ENCODE results near the gene TEKTIP1. TPM values are rescaled to one million over a fixed set of nuclear protein-coding genes. Genes with fewer than 3 reads are reported as not detected.
A peak's percentile ranks its signal among the peaks of the same experiment; 100 is the strongest.
"Not testable (repeated sequence)": the region's sequence is repeated elsewhere in the genome, so short reads cannot be mapped to it uniquely, and the experiment has no call there.

The TEKTIP1 gene
- total RNA-seq, 2 donors from 2014 or later: 5.0 to 8.4 TPM

DNA sequence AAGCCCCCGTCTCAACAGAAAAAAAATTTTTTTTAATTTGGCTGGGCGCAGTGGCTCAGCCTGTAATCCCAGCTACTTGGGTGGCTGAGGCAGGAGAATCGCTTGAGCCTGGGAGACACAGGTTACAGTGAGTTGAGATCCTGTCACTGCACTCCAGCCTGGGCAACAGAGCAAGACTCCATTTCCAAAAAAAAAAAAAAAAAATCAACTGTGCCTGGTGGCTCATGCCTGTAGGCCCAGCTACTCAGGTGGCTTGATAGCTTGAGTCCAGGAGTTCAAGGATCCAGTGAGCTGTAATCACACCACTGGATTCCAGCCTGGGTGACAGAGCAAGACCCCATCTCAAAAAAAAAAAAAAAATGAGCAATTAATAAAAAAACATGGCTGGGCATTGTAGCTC is 37.2 kb upstream of the TEKTIP1 start:
- ATAC-seq: no peak
- Mint-ChIP-seq H3K27me3 (no peaks in the 10 kb centered on the region), H3K27ac (no peak overlapping the region), H3K36me3 (ENCODE audit: low read depth) (peaks cover 2% of the 10 kb centered on the region), H3K4me3 (no peak overlapping the region), H3K4me1 (peaks cover 32% of the 10 kb centered on the region)
- DNase-seq: no peak
- no peaks in the 10 kb centered on the region for H3K9me3 ChIP-seq (ENCODE audit: control insufficient read depth, low read length, poor library complexity, severe bottlenecking)

- Mint-ChIP-seq H3K4me3 (no peak overlapping the region), H3K27me3 (no peaks in the 10 kb centered on the region), H3K4me1 (peaks cover 32% of the 10 kb centered on the region), H3K27ac (peak overlapping the region; percentile 97), H3K36me3 (ENCODE audit: low read depth) (peaks cover 2% of the 10 kb centered on the region)
- ATAC-seq (no peak), DNase-seq (no peak)
- no peaks in the 10 kb centered on the region for H3K9me3 ChIP-seq (ENCODE audit: control insufficient read depth, low read length, poor library complexity, severe bottlenecking)
Measured at GRCh38 chr19:3503036-3503572, 35.9 kb upstream of the TEKTIP1 start.

DNA sequence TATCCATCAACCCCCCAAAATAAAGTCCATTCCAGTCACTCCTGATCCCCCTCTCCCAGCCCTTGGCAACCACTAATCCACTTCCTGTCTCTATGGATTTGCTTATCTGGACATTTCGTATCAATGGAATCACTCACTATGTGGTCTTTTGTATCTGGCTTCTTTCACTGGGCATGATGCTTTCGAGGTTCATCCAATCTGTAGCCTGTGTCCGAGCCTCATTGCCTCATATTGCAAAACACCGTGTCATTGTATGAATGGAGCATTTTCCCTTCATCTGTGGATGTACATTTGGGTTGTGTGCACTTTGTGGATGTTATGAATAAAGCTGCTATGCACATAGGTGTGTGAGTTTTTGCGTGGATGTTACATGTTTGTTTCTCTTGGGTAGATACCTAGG is 34.2 kb upstream of the TEKTIP1 start:
- Mint-ChIP-seq H3K27me3 (no peaks in the 10 kb centered on the region), H3K4me3 (no peak overlapping the region), H3K27ac (peak overlapping the region; percentile 97), H3K36me3 (ENCODE audit: low read depth) (peaks cover 2% of the 10 kb centered on the region), H3K4me1 (peaks cover 39% of the 10 kb centered on the region)
- H3K9me3 ChIP-seq (ENCODE audit: control insufficient read depth, low read length, poor library complexity, severe bottlenecking): no peaks in the 10 kb centered on the region
- DNase-seq (no peak), ATAC-seq (no peak)

DNA sequence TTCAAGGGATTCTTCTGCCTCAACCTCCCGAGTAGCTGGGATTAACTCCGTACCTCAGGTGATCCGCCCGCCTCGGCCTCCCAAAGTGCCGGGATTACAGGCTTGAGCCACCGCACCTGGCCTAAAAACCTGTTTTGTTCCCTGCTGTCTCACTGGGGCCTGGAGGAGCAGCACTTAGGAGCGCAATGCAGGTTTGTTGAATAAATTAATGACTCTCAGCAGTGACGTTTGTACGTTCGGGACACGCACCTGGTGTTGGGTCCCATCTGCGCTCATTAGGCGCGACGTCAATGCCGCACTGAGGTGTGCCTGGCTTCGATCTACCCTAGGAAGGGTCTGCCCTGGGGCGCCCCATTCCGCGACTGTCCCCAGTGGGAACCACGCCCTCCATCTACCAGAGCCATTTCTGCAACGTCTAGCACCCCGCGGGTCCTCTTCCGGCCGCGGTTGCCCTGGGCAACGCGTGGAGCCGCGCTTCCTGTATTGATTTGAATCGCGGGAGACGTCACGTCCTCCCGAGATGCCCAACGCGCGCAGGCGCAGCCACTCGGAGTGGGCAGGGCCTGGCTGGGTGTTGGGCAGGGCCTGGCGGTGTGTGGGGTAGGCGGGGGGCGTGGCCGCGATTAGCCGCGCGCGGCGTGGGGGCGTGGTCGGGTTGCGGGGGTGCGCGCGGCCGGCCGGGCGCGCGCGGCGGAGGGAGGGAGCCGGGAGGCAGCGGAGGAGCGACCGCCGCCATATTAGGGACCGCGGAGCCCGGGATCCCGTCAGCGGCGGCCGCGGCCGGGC is 33.2 kb upstream of the TEKTIP1 start, which contains the start of gene FZR1:
Gene FZR1 (plus strand): TSS at position 714 of the 786 bp plus-strand sequence. CDS start 16,679 bp downstream, outside the sequence.
- Mint-ChIP-seq H3K27me3 (no peaks in the 10 kb centered on the region), H3K4me1 (peaks cover 40% of the 10 kb centered on the region), H3K4me3 (peak within 1 kb of the TSS; percentile 97), H3K27ac (peak within 1 kb of the TSS; percentile 97), H3K36me3 (ENCODE audit: low read depth) (peaks cover 4% of the 10 kb centered on the region)
- no peaks in the 10 kb centered on the region for H3K9me3 ChIP-seq (ENCODE audit: control insufficient read depth, low read length, poor library complexity, severe bottlenecking)
- DNase-seq (peak; percentile 99 to 100 (median 100)), ATAC-seq (peak; percentile 88)

DNA sequence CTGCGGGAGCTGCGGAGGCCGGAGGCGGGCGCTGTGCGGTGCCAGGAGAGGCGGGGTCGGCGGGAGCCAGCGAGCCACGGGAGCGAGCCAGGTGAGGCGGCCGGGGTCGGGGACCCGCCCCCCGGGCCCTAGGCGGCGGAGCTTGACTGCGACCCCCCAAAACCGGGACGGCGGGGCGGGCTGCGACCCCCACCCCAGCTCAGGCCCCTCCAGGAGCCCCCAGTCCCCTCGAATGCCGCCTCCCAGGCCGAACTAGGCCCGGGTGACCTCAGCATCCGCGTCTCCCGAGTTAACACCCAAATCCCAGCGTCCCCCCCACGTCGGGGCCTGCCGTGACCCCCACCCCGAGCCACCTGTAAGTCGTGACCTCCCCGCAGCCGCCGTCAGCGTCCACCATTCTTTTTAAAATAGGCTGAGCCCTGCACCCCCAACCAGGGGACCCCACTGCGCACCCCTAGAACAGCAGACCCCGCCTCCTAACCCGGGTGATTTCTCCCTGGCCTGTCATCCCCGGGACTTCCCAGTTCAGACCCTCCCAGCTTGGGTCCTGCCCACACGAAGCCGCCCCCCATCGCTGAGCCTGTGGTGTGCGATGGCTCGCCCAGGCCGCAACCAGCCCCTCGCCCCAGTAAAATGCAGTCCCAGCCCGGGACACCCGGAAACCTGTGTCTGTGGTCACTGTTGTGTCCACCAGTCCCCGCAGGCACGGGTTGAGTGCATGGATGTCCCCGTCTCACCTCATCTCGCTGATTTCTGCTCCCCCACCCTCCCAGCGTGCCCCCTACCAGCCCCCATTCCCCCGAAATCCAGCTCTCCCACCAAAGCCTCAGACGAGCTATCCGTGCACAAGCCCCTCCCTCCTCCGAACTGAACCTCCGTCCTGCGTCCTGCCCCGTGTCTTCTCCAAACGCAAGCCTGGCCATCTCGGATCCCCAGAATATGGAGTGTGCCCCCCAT is 32.3 kb upstream of the TEKTIP1 start:
- Mint-ChIP-seq H3K4me1 (peaks cover 40% of the 10 kb centered on the region), H3K27ac (peak overlapping the region; percentile 97), H3K36me3 (ENCODE audit: low read depth) (peaks cover 4% of the 10 kb centered on the region), H3K27me3 (no peaks in the 10 kb centered on the region), H3K4me3 (peak overlapping the region; percentile 97)
- H3K9me3 ChIP-seq (ENCODE audit: control insufficient read depth, low read length, poor library complexity, severe bottlenecking): no peaks in the 10 kb centered on the region
- ATAC-seq: no peak
- DNase-seq: peak in 2 of 3 donors; percentile 26 to 38

DNA sequence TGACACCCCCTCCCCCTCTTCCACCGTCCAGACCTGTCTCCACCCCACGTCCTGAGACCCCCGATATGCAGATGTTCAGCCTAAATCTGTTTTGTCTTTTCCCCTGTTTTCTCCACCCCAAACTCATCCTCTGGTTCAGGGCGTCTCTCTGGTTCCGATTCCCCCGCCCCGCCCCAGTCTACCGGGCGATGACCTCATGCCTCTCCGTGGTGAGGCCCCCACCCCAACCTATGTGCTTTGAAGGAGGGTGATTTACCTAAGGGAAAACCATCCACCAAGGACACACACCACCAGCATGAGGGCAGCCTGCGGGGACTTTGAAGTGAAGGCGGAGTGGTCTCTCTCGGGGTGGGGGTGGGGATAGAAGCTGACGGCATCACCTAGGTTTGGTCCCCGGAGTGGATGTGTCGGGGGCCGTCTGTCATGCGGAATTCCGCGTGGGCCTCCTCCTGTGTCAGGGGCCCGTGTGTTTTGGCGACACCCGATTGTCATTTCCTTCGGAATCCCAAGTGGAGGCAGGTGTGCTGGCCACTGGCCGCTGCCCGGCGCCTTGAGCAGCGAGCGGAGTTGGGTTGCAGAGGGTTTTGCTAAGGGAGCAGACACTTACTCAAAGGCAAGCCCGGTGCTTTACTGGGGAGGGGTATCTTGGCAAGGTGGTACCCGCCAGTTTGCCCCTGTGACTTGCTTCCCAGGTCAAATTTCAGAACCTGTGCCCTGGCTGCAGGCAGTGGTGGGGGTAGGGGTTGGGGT is 31.4 kb upstream of the TEKTIP1 start:
- Mint-ChIP-seq H3K27ac (peak overlapping the region; percentile 97), H3K4me3 (peak overlapping the region; percentile 97), H3K4me1 (peaks cover 45% of the 10 kb centered on the region), H3K27me3 (no peaks in the 10 kb centered on the region), H3K36me3 (ENCODE audit: low read depth) (peaks cover 4% of the 10 kb centered on the region)
- H3K9me3 ChIP-seq (ENCODE audit: control insufficient read depth, low read length, poor library complexity, severe bottlenecking): no peaks in the 10 kb centered on the region
- DNase-seq: peak in 2 of 3 donors; percentile 35 to 46
- no peak for ATAC-seq

- H3K27me3 Mint-ChIP-seq; H3K9me3 ChIP-seq (ENCODE audit: control insufficient read depth, low read length, poor library complexity, severe bottlenecking); DNase-seq; H3K27ac Mint-ChIP-seq; H3K36me3 Mint-ChIP-seq (ENCODE audit: low read depth); ATAC-seq: not testable (repeated sequence)
- H3K4me1 Mint-ChIP-seq: peaks cover 45% of the 10 kb centered on the region
- H3K4me3 Mint-ChIP-seq: peak overlapping the region; percentile 97
Measured at GRCh38 chr19:3508121-3508661, 30.8 kb upstream of the TEKTIP1 start.

- Mint-ChIP-seq H3K36me3 (ENCODE audit: low read depth) (peaks cover 4% of the 10 kb centered on the region), H3K27me3 (no peaks in the 10 kb centered on the region), H3K27ac (no peak overlapping the region), H3K4me3 (peak overlapping the region; percentile 73), H3K4me1 (peaks cover 45% of the 10 kb centered on the region)
- ATAC-seq (no peak), DNase-seq (no peak)
- no peaks in the 10 kb centered on the region for H3K9me3 ChIP-seq (ENCODE audit: control insufficient read depth, low read length, poor library complexity, severe bottlenecking)
Measured at GRCh38 chr19:3508771-3509535, 30.0 kb upstream of the TEKTIP1 start.

GRCh38 chr19:3509566-3509989 is 29.4 kb upstream of the TEKTIP1 start:
- Mint-ChIP-seq H3K4me1 (peaks cover 47% of the 10 kb centered on the region), H3K27ac (no peak overlapping the region), H3K27me3 (no peaks in the 10 kb centered on the region), H3K36me3 (ENCODE audit: low read depth) (peaks cover 4% of the 10 kb centered on the region), H3K4me3 (peak overlapping the region; percentile 73)
- ATAC-seq (no peak), DNase-seq (no peak)
- H3K9me3 ChIP-seq (ENCODE audit: control insufficient read depth, low read length, poor library complexity, severe bottlenecking): no peaks in the 10 kb centered on the region

GRCh38 chr19:3510727-3511126 is 28.2 kb upstream of the TEKTIP1 start:
- Mint-ChIP-seq H3K27me3 (no peaks in the 10 kb centered on the region), H3K4me1 (peaks cover 44% of the 10 kb centered on the region), H3K27ac (no peak overlapping the region), H3K4me3 (no peak overlapping the region), H3K36me3 (ENCODE audit: low read depth) (peaks cover 4% of the 10 kb centered on the region)
- H3K9me3 ChIP-seq (ENCODE audit: control insufficient read depth, low read length, poor library complexity, severe bottlenecking): no peaks in the 10 kb centered on the region
- ATAC-seq: no peak
- no peak for DNase-seq

- peak overlapping the region; percentile 53 for H3K4me3 Mint-ChIP-seq
- H3K36me3 Mint-ChIP-seq (ENCODE audit: low read depth): peaks cover 2% of the 10 kb centered on the region
- H3K4me1 Mint-ChIP-seq: peaks cover 49% of the 10 kb centered on the region
- H3K9me3 ChIP-seq (ENCODE audit: control insufficient read depth, low read length, poor library complexity, severe bottlenecking): no peaks in the 10 kb centered on the region
- peak overlapping the region; percentile 11 for H3K27ac Mint-ChIP-seq
- no peak for ATAC-seq
- H3K27me3 Mint-ChIP-seq: no peaks in the 10 kb centered on the region
- DNase-seq: no peak
Measured at GRCh38 chr19:3511506-3512251, 27.3 kb upstream of the TEKTIP1 start.

All from T-helper 17 cell (primary cell).